Raji (cell line): ENCODE results near the gene ZIK1.
A peak's percentile ranks its signal among the peaks of the same experiment; 100 is the strongest.

Experiments
- POLR2A ChIP-seq: IDR thresholded peaks from 2 replicates; pipeline ENCODE4 v1.6.1; 2011; ENCODE audit warnings: low read depth, low read length, control low read depth; ENCODE audit not compliant: insufficient read depth

The ZIK1 gene

DNA sequence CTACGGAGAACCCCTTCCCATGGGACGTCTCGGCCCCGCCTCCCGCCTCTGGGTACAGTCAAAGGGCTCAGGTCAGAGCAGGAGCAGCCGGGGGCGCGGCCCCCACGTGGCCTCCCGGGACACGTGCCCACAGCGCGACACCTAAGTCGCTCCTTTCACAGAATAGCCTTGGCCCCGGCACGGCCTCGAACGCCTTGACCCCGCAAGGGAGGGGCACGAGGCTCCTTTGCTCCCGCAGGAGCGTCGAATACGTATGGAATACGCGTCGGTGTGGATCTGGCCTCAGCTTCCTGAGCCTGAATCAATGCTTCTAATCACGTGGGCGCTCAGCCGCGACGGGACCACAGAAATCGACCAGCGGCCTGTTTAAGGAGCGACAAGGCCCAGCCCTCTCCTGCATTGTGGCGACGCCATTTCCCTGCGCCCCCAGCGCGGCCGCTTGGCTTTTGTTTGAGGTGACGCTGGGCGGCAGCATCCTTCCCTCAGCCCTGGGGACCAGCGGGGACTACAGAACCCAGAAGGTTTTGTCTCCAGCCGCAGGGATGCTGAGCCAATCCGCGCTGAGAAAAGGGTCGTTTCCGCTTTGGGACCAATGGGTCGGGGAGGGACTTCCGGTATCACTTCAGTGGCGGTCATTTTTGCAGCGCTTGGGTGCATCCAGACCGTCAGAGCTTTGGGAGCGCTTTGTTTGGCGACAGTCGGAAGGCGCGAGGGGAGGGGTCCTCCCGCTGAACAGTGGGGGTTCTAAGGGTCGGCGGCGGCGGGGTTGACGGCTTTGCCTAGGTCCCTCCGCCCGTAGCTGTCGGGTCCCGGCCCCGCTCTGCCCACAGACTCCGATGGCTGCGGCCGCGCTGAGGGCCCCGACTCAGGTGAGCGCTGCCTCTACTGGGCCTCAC lies at the start of gene ZIK1:
Gene ZIK1 (plus strand): TSS at position 625 of the 896 bp plus-strand sequence. CDS start 212 bp downstream, at position 837.
- TF ChIP-seq POLR2A, result no peak

DNA sequence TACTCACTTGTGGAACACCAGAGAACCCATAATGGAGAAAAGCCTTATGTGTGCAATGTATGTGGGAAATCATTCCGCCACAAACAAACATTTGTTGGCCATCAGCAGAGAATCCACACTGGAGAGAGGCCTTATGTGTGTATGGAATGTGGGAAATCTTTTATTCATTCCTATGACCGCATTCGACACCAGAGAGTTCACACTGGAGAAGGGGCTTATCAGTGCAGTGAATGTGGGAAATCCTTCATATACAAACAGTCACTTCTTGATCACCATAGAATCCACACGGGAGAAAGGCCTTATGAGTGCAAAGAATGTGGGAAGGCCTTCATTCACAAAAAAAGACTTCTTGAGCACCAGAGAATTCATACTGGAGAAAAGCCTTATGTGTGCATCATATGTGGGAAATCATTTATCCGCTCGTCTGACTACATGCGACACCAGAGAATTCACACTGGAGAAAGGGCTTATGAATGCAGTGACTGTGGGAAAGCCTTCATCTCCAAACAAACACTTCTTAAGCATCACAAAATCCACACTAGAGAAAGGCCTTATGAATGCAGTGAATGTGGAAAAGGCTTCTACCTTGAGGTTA lies 45.9 kb upstream of the ZIK1 start:
- TF ChIP-seq POLR2A, result no peak

DNA sequence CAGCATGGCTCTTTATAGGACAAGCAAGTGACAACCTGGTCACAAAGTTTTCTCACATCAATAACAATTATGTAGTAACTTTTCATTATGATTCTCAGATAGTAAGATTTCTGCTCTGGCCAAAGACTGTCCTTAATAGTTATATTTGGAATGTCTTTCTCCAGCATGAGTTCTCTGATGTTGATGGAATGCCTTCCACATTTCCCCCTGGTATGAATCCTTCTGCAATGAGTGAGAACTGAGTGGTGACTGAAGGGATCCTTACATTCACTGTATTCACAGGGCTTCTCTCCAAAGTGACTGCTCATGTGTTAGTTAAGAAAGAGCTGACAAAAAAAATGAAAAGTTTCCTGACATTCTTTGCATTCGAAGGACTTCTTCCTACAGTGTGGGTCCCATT lies 37.4 kb upstream of the ZIK1 start:
- TF ChIP-seq POLR2A, result no peak

DNA sequence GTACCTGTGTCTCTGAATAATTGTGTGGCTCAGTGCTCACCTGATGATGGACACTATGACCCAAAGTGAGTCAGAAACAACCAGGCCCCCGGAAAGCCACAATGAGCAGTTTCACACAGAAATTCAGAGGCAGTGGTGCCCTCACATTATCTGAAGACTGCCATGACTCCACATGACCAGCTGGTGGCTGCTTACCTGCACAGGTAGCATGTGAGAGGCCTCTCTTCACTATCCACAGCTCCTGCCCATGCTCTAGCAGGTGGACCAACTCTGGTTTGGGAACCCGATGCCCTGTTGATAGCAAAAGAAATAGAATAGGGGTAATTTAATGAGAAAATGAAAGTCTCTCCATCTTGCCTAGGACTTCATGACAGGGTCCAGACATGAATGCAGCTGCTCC lies 31.5 kb upstream of the ZIK1 start:
- TF ChIP-seq POLR2A, result no peak

DNA sequence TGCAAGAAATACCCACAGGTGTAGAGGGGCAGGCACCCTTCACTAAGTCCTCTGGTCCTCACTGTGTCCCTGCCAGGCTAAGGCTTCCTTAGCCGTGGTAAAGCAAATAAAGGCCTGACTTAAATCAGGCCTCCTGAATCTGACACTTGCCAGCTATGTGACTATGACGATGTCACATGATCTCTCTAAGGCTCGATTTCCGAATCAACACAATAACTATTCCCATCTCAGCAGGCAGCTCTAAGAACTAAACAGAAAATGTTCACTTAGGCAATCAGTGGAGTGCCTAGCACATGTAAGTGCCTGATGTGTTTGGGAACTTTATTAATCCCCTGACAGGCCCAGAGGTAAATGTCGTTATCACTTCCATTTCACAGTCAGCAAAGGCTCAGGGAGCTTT lies 26.3 kb upstream of the ZIK1 start:
- TF ChIP-seq POLR2A, result no peak

DNA sequence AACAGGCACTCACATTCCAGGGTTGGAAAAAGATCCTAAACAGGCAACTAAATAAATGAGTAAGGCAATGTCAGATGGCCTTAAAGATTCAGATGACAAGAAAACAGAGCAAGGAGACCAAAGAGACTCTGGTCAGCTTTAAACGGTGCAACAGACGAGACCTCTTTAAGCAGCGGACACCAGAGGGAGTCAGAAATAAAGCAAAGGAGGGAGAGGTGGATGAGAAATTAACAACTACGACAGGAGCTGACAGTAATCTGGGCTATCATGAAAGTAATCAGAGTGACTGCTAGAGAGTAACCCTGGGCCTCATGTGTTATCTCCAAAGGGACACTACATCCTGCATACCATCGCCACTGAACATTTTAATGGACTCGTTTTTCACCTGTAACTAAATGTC lies 25.4 kb upstream of the ZIK1 start:
- no peak for TF ChIP-seq POLR2A

DNA sequence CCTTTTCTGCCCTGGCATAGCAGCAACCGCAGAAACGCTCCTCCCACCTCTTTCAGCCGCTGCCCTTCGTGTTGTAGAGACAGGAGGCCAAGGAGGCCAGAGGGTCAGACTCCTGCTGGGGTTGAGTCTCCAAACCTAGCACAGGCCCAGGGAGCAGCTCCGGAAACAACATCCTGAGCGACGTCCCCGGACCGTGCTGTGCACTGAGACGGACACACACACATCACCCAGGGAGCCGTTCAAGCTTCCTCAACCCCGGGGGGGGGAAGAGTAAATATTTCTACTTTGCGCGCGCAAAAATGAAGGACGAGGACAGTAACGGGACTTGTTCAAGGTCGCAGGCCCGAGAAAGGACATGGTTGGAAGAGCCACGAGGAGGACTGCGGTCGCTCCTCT lies 24.9 kb upstream of the ZIK1 start:
- TF ChIP-seq POLR2A, result no peak

DNA sequence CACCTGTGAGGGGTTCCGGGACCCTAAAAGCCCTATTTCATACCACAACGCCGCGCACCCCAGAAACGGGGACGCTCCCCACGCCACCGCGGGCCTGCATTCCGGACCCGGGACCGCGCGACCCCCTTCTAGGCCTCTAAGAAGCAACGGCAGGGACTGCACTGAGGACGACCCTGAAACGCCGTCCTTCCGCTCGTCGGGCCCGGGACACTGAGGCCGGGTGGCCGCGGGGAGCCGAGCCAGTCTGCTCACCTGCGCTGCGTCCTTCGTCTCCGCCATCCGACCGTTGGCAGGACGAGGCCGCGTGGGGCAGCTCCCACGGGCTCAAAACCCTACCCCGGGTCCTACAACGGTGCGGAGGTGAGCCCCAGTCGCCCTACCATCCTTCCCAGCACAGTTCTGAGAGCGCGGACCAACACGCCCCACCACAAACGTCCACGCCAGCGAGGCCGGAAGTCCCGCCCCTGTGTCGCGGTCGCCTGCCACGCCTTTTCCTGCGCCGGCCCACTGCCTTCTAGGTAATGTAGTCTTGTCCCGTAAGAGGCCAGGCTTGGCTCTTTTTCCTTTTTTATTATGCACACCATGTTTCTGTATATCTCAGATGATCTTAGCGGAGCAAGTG lies 24.4 kb upstream of the ZIK1 start, which contains the start of gene ZNF550:
Gene ZNF550 (minus strand): TSS at position 460 of the 622 bp plus-strand sequence. CDS start 181 bp downstream, at position 279.
- TF ChIP-seq POLR2A, result peak; percentile 50; the same call in 1 of the 2 replicates

DNA sequence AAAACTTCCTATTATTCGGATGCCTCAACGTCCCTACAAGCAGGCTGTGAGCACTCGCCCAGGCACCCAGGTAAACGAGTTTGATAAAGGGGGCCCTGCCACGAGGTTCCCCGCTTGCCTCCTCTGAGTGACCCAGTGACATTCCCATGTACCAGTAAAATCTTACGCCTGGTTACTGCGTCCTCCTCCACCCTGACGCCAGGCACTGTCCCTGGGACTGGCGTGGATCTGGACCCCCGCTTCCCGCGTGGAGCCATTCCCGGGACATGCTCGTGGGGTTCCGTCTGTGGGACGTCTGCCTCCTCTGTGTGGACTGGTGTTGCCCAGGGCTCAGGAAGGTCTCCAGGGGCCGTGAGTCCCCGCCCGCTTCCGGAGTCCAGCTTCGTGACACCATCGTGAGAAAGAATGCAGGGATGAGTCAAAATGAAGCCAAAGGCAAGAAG lies 23.9 kb upstream of the ZIK1 start:
- TF ChIP-seq POLR2A, result no peak

DNA sequence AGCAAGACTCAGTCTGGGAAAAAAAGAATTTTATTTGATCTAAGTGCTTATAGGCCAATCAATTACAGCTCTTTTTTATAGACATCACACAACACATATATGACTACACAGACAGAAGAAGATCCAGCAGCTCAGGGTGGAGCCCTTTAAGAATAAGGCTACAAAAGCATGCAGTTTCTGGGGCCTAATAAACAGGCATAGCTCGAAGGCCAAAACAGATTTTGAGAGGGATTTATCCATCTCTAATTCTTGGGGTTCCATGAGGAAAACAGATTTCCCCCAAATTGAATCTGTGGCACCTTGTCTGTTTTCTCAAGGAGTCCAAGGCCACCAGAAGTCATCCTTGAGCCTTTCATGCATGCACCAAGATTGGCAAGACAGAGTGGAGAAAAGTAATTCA lies 20.4 kb upstream of the ZIK1 start:
- no peak for TF ChIP-seq POLR2A

DNA sequence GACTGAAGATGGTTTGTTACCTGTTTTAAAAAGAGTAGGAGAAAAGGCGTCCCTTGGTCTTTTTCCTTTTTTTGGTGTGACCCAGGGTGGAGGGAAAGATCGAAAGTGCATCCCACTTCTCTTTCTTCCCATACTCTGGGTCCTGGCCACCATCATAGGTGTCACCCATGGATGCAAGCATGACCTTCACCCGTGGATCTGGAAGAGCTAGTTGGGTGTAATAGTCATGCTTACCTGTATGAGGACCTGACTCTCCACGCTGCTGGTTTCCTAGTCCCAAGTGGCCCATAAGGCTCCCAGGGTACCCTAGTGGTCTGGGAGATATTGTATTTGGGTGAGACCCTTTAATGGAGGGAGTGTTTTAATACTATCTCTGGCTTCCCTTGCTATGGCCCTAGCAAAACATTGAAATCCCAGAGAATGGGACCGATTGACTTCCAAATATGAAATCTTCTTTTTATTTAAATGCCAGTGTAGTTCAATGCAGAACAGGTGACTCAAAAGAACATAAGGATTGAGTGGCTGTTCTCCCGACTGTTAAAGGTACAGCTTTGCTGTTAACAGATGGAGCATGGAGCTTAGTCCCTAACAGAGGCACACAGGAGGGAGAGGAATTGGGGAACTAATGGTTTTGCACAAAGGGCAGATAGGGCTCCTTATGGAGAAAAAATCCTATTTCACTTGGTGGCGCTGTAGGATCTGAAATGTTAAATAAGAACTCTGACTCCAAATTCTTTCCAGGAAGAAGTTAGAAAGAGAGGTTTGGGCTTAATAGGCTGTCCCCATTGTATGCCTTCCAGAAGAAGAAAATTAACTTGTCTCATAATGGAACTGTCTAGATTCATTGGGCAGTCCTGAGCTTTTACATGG lies 17.3 kb upstream of the ZIK1 start:
- no peak for TF ChIP-seq POLR2A

DNA sequence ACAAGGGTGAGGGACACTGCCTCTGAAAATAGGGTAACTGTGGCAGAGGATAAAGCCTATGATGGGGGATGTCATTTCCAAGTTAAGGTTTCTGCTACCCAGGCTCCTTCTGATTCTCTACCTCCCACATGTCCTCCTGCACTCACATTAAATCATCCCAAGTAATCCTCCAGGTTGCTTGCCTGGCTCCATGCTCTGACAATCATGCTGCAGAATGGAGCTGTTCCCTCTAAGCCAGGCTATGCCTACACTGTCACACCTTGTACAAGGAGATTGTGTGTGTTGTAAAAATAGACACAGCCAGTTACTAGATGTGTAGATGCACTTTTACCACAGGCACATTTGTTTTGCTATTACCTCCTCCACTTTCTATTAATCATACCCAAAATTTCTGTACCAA lies 13.2 kb upstream of the ZIK1 start:
- TF ChIP-seq POLR2A, result no peak

DNA sequence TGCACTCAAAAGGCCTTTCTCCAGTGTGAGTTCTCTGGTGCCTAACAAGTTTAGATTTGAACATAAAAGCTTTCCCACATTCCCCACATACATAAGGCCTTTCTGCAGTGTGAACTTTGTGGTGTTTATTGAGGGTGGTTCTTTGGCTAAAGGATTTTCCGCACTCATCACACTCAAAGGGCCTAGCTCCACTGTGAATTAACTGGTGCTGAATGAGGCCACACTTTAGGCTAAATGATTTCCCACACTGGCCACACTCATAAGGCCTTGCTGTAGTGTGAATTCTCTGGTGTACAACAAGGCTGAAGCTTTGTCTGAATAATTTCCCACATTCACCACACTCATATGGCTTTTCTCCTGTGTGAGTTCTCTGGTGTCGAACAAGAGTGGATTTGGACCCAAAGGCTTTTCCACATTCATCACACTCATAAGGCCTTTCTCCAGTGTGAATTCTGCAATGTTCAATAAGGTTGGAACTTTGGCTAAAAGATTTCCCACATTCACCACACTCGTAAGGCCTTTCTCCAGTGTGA lies 11.5 kb upstream of the ZIK1 start:
- TF ChIP-seq POLR2A, result no peak

DNA sequence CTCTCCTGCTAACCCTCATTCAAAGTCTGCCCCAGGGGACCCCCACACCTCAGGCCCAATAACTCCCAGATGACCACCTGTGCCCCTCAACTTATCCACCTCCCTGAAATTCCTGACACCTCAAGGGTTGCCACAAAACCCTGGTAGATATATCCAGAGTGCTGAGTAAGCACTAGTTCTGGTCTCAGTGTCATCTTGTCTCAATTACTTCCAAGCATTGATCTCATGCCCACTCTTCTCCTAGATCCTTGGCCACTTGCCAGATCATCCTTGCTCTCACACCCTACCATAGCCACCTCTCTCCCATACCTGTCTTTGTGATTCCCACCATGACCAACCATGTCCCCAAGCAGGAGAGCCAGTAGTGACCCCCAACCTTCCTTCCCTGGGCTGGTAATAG lies 7.3 kb upstream of the ZIK1 start:
- no peak for TF ChIP-seq POLR2A
